Measurements from ENCODE around the gene GRIN2D. TPM values are rescaled to one million over a fixed set of nuclear protein-coding genes. Genes with fewer than 3 reads are reported as not detected.
A peak's percentile ranks its signal among the peaks of the same experiment; 100 is the strongest.

Gene GRIN2D
- total RNA-seq, 2 experiments from 2014 or later: 0.06 TPM; not detected in 1

DNA sequence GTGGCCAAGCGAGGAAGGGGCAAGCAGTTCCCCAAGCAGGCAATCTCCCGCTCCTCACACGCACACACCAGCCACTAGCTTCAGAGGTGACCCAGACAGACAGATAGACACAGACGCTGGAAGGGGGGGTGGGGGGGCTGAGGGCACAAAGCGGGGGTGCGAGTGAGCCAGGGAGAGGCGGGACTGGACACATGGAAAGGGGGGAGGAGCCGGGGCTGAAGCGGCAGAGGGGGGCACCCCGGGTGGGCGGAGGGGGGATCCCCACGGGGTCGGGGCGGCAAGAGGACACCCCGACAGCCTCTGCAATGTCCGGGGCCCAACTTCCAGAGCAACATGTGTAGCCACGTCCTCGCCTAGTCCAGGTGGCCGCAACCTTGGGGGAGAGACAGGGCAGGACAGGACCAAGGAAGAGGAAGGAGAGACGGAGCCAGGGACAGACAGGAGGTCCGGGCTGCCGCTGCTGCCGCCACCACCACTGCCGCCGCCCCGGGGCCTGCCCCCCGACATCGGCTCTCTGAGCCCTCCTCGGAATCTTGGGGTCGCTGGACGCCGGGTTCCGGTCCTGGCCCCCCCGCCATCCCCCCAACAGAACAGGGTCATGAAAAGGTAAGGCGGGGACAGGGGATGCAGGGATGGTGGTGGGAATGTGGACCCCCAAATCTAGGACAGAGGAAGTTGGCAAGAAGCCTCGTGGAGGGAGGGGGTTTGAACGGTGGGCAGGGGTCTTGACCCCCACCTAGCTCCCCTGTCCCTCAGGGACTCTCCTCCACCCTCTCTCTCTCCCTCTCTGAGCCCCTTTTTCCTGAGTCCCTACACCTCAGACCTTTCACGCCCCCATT lies 1.1 kb downstream of the GRIN2D start:
- DNase-seq (peak in 2 of 14 experiments; percentile 12 to 42), ATAC-seq (ENCODE audit: poor library complexity) (no peak)
- TF ChIP-seq, protein P1, sequence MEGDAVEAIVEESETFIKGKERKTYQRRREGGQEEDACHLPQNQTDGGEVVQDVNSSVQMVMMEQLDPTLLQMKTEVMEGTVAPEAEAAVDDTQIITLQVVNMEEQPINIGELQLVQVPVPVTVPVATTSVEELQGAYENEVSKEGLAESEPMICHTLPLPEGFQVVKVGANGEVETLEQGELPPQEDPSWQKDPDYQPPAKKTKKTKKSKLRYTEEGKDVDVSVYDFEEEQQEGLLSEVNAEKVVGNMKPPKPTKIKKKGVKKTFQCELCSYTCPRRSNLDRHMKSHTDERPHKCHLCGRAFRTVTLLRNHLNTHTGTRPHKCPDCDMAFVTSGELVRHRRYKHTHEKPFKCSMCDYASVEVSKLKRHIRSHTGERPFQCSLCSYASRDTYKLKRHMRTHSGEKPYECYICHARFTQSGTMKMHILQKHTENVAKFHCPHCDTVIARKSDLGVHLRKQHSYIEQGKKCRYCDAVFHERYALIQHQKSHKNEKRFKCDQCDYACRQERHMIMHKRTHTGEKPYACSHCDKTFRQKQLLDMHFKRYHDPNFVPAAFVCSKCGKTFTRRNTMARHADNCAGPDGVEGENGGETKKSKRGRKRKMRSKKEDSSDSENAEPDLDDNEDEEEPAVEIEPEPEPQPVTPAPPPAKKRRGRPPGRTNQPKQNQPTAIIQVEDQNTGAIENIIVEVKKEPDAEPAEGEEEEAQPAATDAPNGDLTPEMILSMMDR (IDR thresholded peaks at IDR 0.05): no peak
- POLR2A ChIA-PET: interaction anchor here (0.5 to 1.8 kb wide), 6 partner anchors 9 to 225 kb away, joined by 3 to 6 read pairs (median 4); partner anchors contain the start of genes SPHK2, SYNGR4 and TMEM143
- Histone ChIP-seq H3K27me3 (ENCODE audit: control insufficient read depth in 1 of 2, insufficient read depth in 2 of 2, low read length in 2 of 2) (peaks cover 34 to 42% of the 10 kb centered on the region in 2 experiments), H3K4me1 (ENCODE audit: insufficient read depth, low read length) (peaks cover 83% of the 10 kb centered on the region), H3K36me3 (ENCODE audit: insufficient read depth, low read length) (no peaks in the 10 kb centered on the region), H3K4me3 (ENCODE audit: low read length) (peak overlapping the region; percentile 19), H3K9me3 (ENCODE audit: control insufficient read depth in 1 of 2, insufficient read depth in 1 of 2, low read length in 2 of 2) (peaks cover 0 to 19% of the 10 kb centered on the region in 2 experiments), H3K27ac (ENCODE audit: low read depth in 1 of 2, low read length in 2 of 2) (no peak overlapping the region)
- Mint-ChIP-seq H3K27ac (peak overlapping the region; percentile 7), H3K4me3 (peak overlapping the region; percentile 66), H3K9me3 (no peaks in the 10 kb centered on the region), H3K4me1 (ENCODE audit: low read depth) (peaks cover 54% of the 10 kb centered on the region), H3K27me3 (peaks cover 39% of the 10 kb centered on the region), H3K36me3 (ENCODE audit: low read depth) (peaks cover 6% of the 10 kb centered on the region)
- intact Hi-C loops (cut with DNase I, micrococcal nuclease): loop anchor here (5.0 kb wide), 2 partner anchors 32 to 188 kb away; partner anchors contain the start of genes SYNGR4 (in 1 of the 2) and TMEM143 (in 1 of the 2)
- CTCF ChIA-PET: interaction anchor here (0.5 to 1.8 kb wide), 2 partner anchors 8 to 50 kb away, joined by 3 to 4 read pairs; no protein-coding TSS in a partner anchor

DNA sequence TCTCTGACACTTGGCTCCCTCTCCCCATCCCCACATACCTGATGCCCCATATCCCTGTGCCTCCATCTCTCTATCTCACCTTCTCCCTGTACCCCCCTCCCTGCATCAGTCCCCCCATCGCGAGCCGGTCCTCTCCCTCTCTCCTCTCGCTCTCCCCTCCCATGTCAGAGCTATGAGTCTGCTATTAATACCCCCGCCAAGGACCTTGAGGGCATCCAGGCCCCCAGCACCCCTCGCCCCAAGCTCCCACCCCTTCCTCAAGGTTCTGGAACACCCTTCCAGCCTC lies 1.6 kb downstream of the GRIN2D start:
- POLR2A ChIA-PET: interaction anchor here (0.5 to 1.5 kb wide), 3 partner anchors 31 to 224 kb away, joined by 3 to 6 read pairs (median 5); partner anchors contain the start of genes SPHK2, SYNGR4 and TMEM143
- CTCF ChIA-PET: interaction anchor here (1.3 to 1.8 kb wide), 2 partner anchors 50 to 61 kb away, joined by 4 read pairs; no protein-coding TSS in a partner anchor
- no peak overlapping the region for H3K27ac Mint-ChIP-seq

GRCh38 chr19:48395499-48395898 lies 2.0 kb downstream of the GRIN2D start:
- ATAC-seq (ENCODE audit: poor library complexity): no peak

More for the DNA sequence above, 1.6 kb downstream of the GRIN2D start:
- H3K4me3 ChIP-seq (ENCODE audit: low read length): no peak overlapping the region
- peaks cover 34 to 42% of the 10 kb centered on the region in 2 experiments for H3K27me3 ChIP-seq (ENCODE audit: control insufficient read depth in 1 of 2, insufficient read depth in 2 of 2, low read length in 2 of 2)
- H3K9me3 Mint-ChIP-seq: no peaks in the 10 kb centered on the region
- H3K36me3 ChIP-seq (ENCODE audit: insufficient read depth, low read length): no peaks in the 10 kb centered on the region
- H3K4me1 Mint-ChIP-seq (ENCODE audit: low read depth): peaks cover 58% of the 10 kb centered on the region
- TF ChIP-seq, protein P1 (IDR thresholded peaks at IDR 0.05): no peak
- intact Hi-C loops (cut with DNase I, micrococcal nuclease): loop anchor here in 1 of 2 experiments (5.0 kb wide), 1 partner anchor 33 kb away; the partner anchor contains the start of genes SYNGR4 and TMEM143
- peak overlapping the region; percentile 54 for H3K4me3 Mint-ChIP-seq
- H3K36me3 Mint-ChIP-seq (ENCODE audit: low read depth): peaks cover 6% of the 10 kb centered on the region
- peaks cover 0 to 19% of the 10 kb centered on the region in 2 experiments for H3K9me3 ChIP-seq (ENCODE audit: control insufficient read depth in 1 of 2, insufficient read depth in 1 of 2, low read length in 2 of 2)
- no peak overlapping the region for H3K27ac ChIP-seq (ENCODE audit: low read depth in 1 of 2, low read length in 2 of 2)
- no peak for DNase-seq
- ATAC-seq (ENCODE audit: poor library complexity): no peak
- peaks cover 39% of the 10 kb centered on the region for H3K27me3 Mint-ChIP-seq
- H3K4me1 ChIP-seq (ENCODE audit: insufficient read depth, low read length): peaks cover 84% of the 10 kb centered on the region

More at GRCh38 chr19:48395499-48395898, 2.0 kb downstream of the GRIN2D start:
- H3K27ac Mint-ChIP-seq: no peak overlapping the region
- H3K36me3 Mint-ChIP-seq (ENCODE audit: low read depth): peaks cover 6% of the 10 kb centered on the region
- ChIA-PET CTCF (interaction anchor here (1.3 kb wide), 1 partner anchor 61 kb away, joined by 4 read pairs; no protein-coding TSS in a partner anchor), POLR2A (interaction anchor here (1.4 to 1.5 kb wide), 2 partner anchors 31 to 75 kb away, joined by 5 to 6 read pairs; partner anchors contain the start of genes SYNGR4 and TMEM143)
- peaks cover 84% of the 10 kb centered on the region for H3K4me1 ChIP-seq (ENCODE audit: insufficient read depth, low read length)
- peak overlapping the region; percentile 54 for H3K4me3 Mint-ChIP-seq
- H3K36me3 ChIP-seq (ENCODE audit: insufficient read depth, low read length): no peaks in the 10 kb centered on the region
- peaks cover 34 to 42% of the 10 kb centered on the region in 2 experiments for H3K27me3 ChIP-seq (ENCODE audit: control insufficient read depth in 1 of 2, insufficient read depth in 2 of 2, low read length in 2 of 2)
- H3K4me3 ChIP-seq (ENCODE audit: low read length): no peak overlapping the region
- peaks cover 58% of the 10 kb centered on the region for H3K4me1 Mint-ChIP-seq (ENCODE audit: low read depth)
- intact Hi-C loops (cut with DNase I, micrococcal nuclease): loop anchor here in 1 of 2 experiments (5.0 kb wide), 1 partner anchor 33 kb away; the partner anchor contains the start of genes SYNGR4 and TMEM143
- DNase-seq: no peak
- no peaks in the 10 kb centered on the region for H3K9me3 Mint-ChIP-seq
- TF ChIP-seq, protein P1 (IDR thresholded peaks at IDR 0.05): no peak
- peaks cover 39% of the 10 kb centered on the region for H3K27me3 Mint-ChIP-seq
- no peak overlapping the region for H3K27ac ChIP-seq (ENCODE audit: low read depth in 1 of 2, low read length in 2 of 2)
- peaks cover 0 to 19% of the 10 kb centered on the region in 2 experiments for H3K9me3 ChIP-seq (ENCODE audit: control insufficient read depth in 1 of 2, insufficient read depth in 1 of 2, low read length in 2 of 2)
